ENCODE data around the gene TNFRSF1A.

DNA sequence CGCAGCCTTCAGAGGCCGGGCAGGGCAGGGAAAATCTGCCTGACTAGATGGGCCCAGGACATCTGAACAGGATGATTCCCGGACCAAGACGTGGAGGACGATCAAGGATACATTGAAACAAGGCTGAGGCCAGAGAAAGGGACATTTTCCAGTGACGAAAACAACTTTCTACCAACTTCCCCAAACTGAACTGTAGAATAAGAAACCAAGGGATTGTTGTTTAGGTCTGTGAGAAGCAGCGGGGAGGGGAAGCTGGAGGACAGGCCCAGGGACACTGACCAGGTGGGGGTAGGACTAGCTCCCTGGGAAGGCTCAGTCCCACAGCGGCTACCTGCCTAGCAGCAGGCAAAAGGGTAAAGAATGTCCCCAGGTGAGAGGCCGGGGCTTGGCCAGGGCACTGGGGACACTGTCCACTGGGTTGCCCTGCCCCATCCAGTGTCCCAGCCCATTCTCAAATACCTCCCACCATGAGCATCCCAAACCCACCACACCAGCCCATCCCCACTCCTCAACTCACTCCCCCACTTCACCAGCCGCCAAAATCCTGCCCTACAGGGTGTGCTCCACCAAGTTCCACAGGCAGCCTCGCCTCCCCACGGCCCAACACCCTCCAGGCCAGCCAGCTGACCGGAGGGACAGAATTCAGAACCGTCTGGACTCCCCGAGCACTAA is 995 bp downstream of the TNFRSF1A start:
- TF ChIP-seq, protein P1, sequence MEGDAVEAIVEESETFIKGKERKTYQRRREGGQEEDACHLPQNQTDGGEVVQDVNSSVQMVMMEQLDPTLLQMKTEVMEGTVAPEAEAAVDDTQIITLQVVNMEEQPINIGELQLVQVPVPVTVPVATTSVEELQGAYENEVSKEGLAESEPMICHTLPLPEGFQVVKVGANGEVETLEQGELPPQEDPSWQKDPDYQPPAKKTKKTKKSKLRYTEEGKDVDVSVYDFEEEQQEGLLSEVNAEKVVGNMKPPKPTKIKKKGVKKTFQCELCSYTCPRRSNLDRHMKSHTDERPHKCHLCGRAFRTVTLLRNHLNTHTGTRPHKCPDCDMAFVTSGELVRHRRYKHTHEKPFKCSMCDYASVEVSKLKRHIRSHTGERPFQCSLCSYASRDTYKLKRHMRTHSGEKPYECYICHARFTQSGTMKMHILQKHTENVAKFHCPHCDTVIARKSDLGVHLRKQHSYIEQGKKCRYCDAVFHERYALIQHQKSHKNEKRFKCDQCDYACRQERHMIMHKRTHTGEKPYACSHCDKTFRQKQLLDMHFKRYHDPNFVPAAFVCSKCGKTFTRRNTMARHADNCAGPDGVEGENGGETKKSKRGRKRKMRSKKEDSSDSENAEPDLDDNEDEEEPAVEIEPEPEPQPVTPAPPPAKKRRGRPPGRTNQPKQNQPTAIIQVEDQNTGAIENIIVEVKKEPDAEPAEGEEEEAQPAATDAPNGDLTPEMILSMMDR (IDR thresholded peaks at IDR 0.05; ENCODE audit: low read depth, low read length, poor library complexity, severe bottlenecking) = no peak
- no peak for TF ChIP-seq EZH2phosphoT487 (IDR thresholded peaks at IDR 0.05; ENCODE audit: borderline replicate concordance, low read length)

Data from DOHH2 (cell line).